Erythroblast (primary cell): ENCODE data around the gene CKS1B.

Source experiments
- GATA1 ChIP-seq: IDR thresholded peaks from 2 replicates; pipeline ENCODE4 v1.6.1; 2011; ENCODE audit warnings: low read depth, mild to moderate bottlenecking, control low read depth, low read length, moderate library complexity
- POLR2A ChIP-seq: IDR thresholded peaks from 2 replicates; pipeline ENCODE4 v1.6.1; 2011; ENCODE audit warnings: mild to moderate bottlenecking, low read length

DNA sequence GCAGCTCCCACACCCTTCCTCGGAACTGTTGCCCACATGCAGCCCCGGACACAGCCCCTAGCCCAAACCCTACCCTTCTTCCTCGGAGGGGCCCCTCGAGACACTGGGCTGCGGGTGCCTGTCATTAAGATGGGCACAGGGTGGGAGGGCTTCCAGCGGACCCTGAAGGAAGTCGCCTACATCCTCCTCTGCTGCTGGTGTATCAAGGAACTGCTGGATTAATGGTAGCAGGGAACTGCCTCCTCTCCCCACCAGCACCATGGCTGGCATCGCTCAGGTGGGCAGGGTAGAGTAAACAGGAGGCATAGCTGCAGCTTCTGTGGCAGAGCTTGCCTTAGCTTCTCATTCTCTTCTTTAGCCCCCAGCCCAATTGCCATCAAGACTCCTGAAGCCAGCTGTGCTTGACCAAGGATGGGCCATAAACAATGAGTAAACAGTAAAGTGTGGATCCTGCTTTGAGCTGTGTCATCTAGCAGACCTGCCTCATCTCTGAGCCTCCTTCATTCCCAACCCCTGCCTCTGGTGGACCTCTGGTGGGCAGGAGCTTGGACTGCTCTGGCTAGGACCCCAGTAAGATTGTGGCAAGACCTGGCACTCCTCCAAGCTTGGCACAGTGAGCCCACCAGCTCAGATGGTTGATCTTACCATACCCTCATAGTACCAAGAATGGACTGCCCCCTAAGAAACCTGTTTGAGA is 19.2 kb downstream of the CKS1B start, which contains the start of gene LENEP:
- TF ChIP-seq POLR2A (no peak), GATA1 (no peak)
